ENCODE data around the gene SLC25A25.
"Not testable (repeated sequence)": the region's sequence is repeated elsewhere in the genome, so short reads cannot be mapped to it uniquely, and the experiment has no call there.

Gene SLC25A25

DNA sequence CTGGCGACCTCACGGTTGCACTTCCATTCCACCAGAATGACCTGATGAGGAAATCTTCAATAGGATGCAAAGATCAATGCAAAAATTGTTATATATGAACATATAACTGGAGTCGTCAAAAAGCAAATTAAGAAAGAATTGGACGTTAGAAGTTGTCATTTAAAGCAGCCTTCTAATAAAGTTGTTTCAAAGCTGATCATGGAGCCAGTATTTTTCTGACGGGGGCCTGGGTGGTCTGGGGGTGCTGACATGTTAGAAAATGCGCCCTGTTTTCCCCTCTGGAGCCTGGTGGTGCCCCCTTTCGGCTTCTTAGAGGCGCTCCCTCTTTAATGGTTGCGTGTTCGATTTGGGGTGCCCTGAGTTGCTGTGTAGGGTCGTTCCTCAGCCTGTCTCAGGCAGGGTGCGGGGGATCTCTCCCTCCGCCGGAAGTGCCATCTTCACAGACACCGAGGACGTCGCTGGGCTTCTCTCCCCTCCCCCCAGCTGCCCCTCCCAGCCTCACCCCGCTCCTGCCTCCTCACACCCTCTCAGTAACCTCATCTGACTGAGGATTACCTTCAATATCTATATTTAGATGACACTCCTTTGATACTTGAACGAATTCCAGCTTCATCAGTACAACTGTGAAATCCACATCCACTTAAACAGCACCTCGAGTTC, 41.1 kb downstream of the SLC25A25 start:
- DNase-seq = no peak

GRCh38 chr9:128111726-128112125, 43.7 kb downstream of the SLC25A25 start:
- DNase-seq = not testable (repeated sequence)

DNA sequence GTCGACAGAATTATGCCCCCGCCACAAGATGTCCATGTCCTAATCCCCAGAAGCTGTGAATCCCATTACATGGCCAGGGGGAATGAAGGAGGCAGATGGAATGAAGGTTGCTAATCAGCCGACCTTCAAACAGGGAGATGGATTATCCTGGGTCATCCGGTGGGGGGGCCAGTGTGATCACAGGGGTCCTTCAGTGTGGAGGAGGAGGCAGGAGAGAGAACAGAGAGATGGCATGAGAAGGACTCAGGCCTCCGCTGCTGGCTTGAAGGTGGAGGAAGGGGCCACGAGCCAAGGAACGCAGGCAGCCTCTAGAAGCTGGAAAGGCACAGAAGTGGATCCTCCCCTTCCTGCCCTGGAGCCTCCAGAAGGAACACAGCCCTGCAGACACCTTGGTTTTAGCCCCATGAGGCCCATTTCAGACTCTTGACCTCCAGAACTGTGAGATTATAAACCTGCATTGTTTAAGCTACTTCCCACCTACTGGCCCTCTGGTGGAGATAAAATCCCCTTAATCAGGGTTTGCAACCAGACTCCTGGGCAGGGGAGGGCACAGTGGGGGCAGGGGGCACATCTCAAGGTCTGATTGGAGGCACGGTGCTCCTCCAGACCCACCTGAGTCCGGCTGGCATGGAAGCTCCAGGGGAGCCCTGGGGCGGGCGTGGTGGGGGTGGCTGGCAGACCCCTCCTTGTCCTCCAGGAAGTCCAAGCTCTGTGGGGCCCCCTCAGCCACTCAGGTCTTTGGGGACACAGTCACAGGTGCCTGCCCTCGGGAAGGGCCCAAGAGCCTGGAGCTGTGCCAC, 45.7 kb downstream of the SLC25A25 start:
- DNase-seq = no peak

DNA sequence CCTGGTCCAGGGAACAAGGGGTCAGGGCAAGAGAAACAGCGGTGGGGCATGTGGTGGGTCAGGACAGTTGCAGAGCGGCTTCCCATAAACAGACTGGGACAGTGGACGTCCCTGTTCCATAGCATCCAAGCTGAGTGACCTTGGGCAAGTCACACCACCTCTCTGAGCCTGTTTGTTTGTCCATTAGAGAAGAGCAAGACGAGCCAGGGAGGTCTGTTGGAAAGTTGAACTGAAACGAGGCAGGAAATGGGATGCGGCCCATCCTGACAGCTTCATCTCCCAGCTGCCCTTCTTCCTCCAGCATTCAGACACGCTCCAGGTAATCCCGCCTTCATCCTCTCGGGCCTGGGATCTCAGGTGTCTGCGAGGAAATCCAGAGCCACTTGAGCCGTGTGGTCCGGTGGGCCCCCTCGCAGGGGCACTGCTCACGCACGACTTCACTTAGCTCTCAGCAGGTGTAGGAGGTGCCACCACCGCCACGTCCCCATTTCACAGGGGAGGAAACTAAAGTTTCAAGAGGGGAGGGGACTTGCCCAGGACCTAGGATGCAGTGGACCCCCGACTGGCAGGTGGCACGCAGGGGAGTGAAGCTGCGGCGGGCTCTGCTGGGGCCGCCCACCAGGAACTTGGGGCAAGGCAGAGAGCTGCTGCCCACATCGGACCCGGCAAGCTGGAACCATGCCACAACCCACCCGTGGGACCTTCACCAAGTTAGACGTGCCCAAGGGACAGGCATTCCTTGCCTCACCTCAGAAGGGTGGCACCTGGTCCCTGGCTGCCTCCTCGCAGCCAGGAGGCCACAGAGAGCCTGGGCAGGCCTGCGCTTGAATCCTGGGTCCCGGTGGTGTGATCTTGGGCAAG, 46.5 kb downstream of the SLC25A25 start:
- DNase-seq = no peak

DNA sequence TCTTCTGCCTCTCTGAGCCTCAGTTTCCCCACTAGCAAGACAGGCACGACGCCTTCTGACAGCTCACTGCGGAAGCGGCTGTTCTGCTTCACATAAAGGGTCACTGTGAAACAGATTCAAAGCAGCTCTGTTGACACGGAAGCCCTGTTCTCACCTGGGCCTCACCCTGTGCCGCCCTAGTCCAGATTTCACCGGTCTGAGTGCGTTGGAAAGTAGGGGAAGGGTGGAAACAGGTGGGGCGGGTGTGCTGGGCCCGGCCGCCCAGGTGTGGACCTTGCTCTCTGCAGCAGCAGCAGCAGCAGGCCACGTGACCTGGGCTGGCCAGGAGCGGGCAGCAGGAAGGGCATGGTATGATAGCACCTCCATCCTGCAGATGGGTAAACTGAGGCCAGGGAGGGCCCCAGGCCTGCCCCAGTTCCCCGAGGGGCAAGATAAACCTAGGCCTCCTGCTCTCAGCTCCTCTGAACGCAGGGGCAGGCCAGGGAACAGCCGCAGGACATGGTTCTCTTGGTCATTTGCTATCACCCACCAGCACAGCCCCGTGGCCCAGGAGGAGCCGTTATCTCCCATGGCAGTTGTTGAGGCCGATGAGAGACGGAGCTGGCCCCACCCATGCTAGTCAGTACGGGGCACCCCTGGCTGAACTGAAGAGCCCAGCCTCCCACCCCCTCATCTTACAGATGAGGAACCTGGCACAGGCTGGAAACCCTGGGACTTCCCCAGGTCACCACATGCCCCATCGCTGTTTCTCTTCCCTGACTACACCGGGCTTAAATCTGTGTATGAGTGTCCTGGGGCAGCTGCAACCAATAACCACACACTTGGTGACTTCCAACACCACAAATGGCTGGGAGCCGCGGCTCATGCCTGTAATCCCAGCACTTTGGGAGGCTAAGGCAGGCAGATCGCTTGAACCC, 47.4 kb downstream of the SLC25A25 start:
- DNase-seq = peak; percentile 80 to 90

GRCh38 chr9:128116104-128117083, 48.4 kb downstream of the SLC25A25 start:
- no peak for DNase-seq

DNA sequence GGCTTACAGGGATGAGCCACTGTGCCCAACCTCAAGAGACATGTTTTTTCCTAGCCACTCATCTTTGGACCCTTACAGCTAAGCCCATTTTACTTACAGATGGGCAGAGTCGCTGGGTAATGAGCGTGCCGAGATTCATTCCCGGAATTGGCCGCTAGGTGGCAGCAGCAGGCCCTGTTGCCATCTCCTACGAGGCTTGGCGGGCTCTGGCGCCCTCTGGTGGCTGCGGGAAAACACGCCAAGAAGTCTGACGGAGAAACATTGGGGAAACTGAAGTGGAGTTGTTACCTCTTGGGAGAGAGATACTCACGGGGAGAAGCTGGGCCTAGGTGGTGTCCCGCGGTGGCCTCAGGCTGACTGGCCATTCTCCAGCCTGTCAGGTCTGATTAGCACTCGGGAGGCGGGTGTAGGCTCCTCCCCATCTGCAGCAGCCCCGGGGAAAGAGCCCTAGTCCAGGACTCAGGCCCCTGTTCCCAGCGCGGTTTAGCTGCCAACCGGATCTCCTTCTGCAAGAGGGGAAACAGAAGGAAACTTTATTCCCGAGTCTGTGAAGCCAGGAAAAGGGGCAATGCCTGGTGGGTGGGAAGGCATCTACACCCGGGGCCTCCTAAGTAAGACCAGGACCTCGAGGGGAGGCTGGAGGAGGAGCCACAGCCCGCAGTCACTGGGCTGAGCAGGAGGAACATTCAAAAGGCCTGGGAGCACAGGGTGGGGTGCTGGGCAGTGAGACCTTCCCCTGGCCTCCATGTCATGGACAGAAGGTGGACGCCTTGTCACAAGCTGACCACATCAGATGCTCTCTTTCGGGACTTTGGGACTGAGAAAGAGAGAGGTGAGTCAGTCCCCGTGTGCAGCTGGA, 49.8 kb downstream of the SLC25A25 start:
- DNase-seq = peak; percentile 94 to 95

GRCh38 chr9:128118472-128118857, 50.4 kb downstream of the SLC25A25 start:
- no peak for DNase-seq

GRCh38 chr9:128118971-128119665, 51.1 kb downstream of the SLC25A25 start:
- DNase-seq = no peak

GRCh38 chr9:128120061-128120740, 52.2 kb downstream of the SLC25A25 start:
- no peak for DNase-seq

DNA sequence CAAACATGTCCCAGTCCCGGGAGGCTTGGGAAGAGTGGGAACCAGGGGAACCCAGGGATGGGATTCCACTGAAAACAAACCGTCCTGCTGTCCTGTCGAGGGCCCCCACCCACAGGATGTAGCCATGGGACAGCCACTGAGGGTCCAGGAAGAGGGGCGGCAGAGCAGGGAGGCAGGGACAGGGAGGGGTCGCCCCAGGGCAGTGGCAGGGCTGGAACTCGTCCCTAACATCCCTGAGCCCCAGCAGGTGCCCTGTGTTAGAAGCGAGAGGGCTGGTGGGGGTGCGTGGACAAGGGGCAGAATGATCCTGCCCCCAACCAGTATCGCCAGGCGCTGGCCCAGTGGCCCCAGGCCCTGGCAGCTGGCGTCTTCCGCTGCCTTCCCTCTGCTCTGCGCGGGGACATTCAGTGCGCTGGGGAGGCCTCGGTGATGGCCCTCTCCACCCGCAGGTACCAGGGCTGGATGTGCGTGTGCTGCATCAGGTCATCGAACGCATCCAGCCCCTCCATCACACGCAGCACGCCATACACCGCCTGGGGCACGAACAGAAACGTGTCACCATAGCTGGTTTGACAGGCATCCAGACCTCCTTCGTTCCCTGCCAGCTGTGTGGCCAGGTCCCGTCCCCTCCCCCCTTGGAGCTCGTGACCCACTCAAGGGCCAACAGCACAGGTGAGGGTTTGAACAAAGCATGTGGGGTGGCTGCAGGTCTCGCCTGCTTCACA, 52.9 kb downstream of the SLC25A25 start:
- DNase-seq = no peak

DNA sequence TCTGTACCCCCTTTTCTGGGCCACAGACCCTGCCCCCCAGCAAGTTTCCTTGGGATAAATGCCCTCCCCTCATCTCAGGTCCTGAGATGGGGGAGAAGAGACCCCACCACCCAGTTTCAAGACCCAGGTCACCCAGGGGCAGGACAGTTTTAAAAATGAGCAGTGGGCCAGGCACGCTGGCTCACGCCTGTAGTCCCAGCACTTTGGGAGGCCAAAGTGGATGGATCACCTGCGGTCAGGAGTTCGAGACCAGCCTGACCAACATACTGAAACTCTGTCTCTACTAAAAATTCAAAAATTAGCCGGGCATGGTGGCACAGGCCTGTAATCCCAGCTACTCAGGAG, 53.4 kb downstream of the SLC25A25 start:
- no peak for DNase-seq

DNA sequence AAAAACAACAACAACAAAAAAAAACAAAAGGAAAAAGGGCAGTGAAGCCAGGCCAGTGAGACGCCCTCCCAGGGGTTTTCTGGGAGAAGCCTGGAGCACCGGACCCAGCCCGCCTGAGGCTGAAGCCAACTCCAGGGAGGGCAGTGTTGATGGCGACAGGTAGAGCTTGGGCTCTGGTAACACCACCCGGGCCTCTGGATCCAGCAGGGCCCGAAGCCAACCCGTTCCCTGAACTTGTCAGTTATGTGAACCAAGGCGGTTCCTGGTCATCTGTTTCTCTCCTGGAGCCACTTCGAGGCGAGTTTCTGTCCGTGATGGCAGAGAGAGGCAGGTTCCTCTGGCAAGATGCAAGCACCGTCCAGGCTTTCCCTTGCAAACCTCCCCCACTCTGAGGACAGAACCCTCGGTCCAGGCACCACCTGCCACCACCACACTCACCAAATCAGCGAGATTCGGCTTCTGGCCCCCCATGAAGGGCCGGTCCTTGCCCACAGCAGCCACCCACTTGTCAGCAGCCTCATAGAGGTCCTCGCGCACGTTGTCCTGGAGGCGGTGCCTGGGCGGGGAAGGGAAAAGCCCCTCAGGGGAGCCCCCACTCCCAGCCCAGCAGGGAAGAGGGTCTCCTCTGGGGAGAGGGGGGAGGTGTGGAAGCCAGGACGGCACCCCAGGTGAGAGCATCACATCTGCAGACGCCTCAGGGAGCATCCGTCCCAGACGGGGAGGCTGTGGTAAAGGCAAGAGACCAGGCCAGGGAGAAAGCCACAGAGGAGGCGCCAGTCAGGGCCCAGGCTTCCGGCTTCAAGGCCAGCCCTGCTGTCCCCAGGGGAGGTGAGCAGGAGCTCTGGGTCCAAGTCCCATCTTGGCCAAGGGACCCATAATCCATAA, 54.1 kb downstream of the SLC25A25 start:
- no peak for DNase-seq

GRCh38 chr9:128122809-128123175, 54.8 kb downstream of the SLC25A25 start:
- DNase-seq = no peak

DNA sequence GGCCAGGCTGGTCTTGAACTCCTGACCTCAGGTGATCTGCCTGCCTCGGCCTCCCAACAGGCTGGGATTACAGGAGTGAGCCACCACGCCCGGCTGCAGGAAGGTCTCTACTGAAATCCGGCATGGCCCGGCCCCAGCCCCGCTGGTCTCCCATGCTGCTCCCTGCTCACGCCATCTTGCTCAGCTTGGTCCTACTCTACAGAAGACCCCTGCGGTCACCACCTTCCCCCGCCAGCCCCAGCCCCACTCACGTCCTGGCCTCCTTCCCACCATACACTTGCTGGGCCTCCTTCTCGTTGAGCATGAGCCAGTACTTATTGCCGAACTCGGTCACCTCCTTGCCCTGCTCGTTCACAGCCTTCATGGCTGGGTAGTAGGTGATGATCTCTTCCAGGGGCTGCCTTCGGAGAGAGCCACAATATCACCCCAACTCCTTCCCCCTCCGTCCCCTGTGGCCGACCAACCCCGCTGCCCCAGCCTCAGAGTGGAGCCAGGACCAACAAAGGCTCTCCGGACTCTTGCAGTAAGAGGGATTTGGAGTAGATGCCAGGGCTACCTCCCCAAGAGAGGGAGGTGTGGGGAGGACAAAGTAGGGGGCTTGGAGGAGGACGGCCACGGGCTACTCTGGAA, 55.5 kb downstream of the SLC25A25 start:
- no peak for DNase-seq

GRCh38 chr9:128124451-128124850, 56.4 kb downstream of the SLC25A25 start:
- DNase-seq = no peak
